Kidney epithelial cell (primary cell): ENCODE data around the gene IRF6. TPM values are rescaled to one million over a fixed set of nuclear protein-coding genes. Genes with fewer than 3 reads are reported as not detected.
"Not testable (repeated sequence)": the region's sequence is repeated elsewhere in the genome, so short reads cannot be mapped to it uniquely, and the experiment has no call there.

Experiments
- DNase-seq: peaks from one replicate; pipeline ENCODE4 v3.0.0-alpha.2; 2010; ENCODE audit warnings: low read depth
- H3K27me3 ChIP-seq: 2 replicates; pipeline ENCODE4 v1.6.0; 2011; ENCODE audit warnings: low read length; ENCODE audit not compliant: control insufficient read depth, insufficient read depth
- H3K36me3 ChIP-seq: 2 replicates; pipeline ENCODE4 v1.5.1; 2011; ENCODE audit warnings: low read length; ENCODE audit not compliant: control insufficient read depth, insufficient read depth
- H3K4me3 ChIP-seq: 2 replicates; pipeline ENCODE4 v1.5.1; 2011; ENCODE audit warnings: low read depth, mild to moderate bottlenecking, control low read depth, low read length
- total RNA-seq: library from RNA; depleted of rRNA; stranded (reverse); fragments of >200 nt; gene quantifications from 2 replicates; pipeline ENCODE4 v1.2.3, GENCODE V29; 2015
- TF ChIP-seq, protein P1 (sequence below): IDR thresholded peaks from 2 replicates; pipeline ENCODE4 v1.5.1; 2011; ENCODE audit warnings: mild to moderate bottlenecking, moderate library complexity, low read length, control low read depth, inconsistent platforms; ENCODE audit not compliant: insufficient read depth, poor library complexity, severe bottlenecking

IRF6 gene
- total RNA-seq, 1 donor from 2014 or later, result 90.1 TPM

GRCh38 chr1:209803568-209803967 lies 2.4 kb downstream of the IRF6 start:
- no peak for DNase-seq
- H3K36me3 ChIP-seq, result no peaks in the 10 kb centered on the region
- H3K27me3 ChIP-seq, result no peaks in the 10 kb centered on the region
- TF ChIP-seq, protein P1, sequence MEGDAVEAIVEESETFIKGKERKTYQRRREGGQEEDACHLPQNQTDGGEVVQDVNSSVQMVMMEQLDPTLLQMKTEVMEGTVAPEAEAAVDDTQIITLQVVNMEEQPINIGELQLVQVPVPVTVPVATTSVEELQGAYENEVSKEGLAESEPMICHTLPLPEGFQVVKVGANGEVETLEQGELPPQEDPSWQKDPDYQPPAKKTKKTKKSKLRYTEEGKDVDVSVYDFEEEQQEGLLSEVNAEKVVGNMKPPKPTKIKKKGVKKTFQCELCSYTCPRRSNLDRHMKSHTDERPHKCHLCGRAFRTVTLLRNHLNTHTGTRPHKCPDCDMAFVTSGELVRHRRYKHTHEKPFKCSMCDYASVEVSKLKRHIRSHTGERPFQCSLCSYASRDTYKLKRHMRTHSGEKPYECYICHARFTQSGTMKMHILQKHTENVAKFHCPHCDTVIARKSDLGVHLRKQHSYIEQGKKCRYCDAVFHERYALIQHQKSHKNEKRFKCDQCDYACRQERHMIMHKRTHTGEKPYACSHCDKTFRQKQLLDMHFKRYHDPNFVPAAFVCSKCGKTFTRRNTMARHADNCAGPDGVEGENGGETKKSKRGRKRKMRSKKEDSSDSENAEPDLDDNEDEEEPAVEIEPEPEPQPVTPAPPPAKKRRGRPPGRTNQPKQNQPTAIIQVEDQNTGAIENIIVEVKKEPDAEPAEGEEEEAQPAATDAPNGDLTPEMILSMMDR, result no peak
- no peak overlapping the region for H3K4me3 ChIP-seq

GRCh38 chr1:209802780-209803152 lies 3.2 kb downstream of the IRF6 start:
- no peak for DNase-seq
- TF ChIP-seq, protein P1, result no peak
- no peaks in the 10 kb centered on the region for H3K27me3 ChIP-seq
- H3K36me3 ChIP-seq, result no peaks in the 10 kb centered on the region
- H3K4me3 ChIP-seq, result no peak overlapping the region

- Histone ChIP-seq H3K4me3 (no peak overlapping the region), H3K36me3 (no peaks in the 10 kb centered on the region)
Measured at GRCh38 chr1:209802117-209802779, 3.7 kb downstream of the IRF6 start.

DNA sequence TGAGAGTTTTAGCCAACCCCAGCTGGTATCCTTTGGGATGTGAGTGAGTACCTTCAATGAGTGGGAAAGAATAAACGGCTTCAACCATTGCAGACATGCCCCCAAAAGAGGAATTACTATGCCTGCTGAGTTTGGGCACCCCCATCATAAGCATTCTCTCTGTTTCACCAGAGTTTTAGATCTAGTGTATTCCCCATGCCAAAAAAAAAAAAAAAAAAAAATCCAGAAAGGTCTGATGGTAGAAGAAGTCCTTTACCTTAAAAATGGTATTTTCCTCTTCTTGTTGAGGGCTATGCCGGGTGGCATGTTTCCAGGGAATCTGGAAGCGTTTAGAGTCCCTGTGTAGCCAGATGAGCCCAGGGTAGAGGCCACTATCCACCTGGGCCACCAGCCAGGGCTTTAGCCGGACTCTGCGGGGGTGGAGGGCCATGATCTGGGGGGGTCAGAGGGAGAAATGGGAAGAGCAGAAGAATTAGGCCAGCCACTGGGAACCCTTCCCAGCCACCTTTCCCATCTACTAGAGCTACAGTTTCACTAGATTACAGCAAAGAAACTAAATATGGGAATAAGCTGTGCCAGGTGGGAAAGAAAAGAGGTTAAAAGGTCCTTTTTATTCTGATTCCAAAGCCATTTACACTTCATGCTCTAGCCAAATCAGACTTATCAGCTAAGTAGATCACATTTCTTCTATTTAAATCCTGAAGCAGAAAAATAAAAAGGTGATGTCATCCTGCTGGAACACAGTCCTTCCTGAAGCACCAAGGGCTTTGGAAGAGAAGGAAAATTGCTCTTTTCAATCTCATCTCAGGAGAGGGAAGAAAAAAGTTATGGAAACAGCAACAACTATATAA lies 4.7 kb downstream of the IRF6 start:
- Histone ChIP-seq H3K36me3 (no peaks in the 10 kb centered on the region), H3K4me3 (no peak overlapping the region), H3K27me3 (no peaks in the 10 kb centered on the region)
- TF ChIP-seq, protein P1, result no peak
- DNase-seq, result no peak

More at GRCh38 chr1:209802117-209802779, 3.7 kb downstream of the IRF6 start:
- no peak for DNase-seq
- no peaks in the 10 kb centered on the region for H3K27me3 ChIP-seq
- TF ChIP-seq, protein P1, result no peak

DNA sequence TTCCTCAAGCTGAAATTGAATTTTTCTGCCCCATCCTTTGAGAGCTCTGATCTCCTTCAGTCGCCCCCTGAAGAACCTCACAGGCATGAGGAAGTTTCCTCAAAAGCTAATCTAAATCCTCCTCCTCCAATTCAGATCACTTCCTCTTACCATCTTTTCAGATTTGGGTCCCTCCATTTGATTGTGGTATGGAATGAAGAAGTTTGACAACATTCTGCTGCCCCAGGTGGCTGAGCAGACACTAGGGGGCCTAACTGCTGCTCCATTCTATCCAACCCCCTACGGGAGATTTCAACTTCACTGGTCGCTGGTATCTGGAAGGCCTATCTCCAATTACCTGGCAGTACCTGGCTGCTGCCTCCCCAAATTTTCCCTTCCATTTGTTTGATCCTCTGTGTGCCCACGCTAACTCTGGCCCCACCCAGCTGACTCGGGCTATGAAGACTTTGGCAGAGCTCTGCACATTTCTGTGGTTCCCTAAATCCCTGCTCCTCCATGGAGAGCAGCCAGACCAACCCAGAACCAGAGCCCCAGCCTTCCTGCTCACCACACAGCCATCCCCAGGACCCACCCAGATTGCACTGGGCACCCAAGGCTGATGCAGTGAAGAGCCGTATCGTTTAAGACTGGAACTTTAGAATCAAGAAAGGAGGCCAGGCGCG lies 7.8 kb downstream of the IRF6 start:
- no peaks in the 10 kb centered on the region for H3K27me3 ChIP-seq
- TF ChIP-seq, protein P1, result peak; percentile 24
- no peak for DNase-seq
- H3K36me3 ChIP-seq, result no peaks in the 10 kb centered on the region
- no peak overlapping the region for H3K4me3 ChIP-seq

- DNase-seq, H3K4me3 ChIP-seq, H3K36me3 ChIP-seq, H3K27me3 ChIP-seq: not testable (repeated sequence)
Measured at GRCh38 chr1:209793711-209794110, 12.2 kb downstream of the IRF6 start.
